Prostate gland (tissue), 2 donors: ENCODE measurements around the gene SARM1. TPM values are rescaled to one million over a fixed set of nuclear protein-coding genes. Genes with fewer than 3 reads are reported as not detected.
"Not testable (repeated sequence)": the region's sequence is repeated elsewhere in the genome, so short reads cannot be mapped to it uniquely, and the experiment has no call there.

Experiments used
- DNase-seq: peaks from one replicate; pipeline ENCODE4 v3.0.0-alpha.2; 2019; ENCODE audit warnings: low spot score
- H3K27ac ChIP-seq, 2 donors: fragments of 200-600 bp; sonication (generic); 2 replicates each; pipeline ENCODE4 v1.5.1; 2017 to 2019
- H3K27me3 ChIP-seq: fragments of 200-600 bp; sonication (generic); replicated peaks from 2 replicates; pipeline ENCODE4 v1.5.1; 2019; ENCODE audit not compliant: insufficient read depth
- H3K36me3 ChIP-seq, 2 donors: fragments of 200-600 bp; sonication (generic); 1 replicate in 1 of 2; 2 replicates in 1 of 2; pipeline versions ENCODE4 v1.5.1 to v1.8.1; 2017 to 2019
- H3K4me1 ChIP-seq: fragments of 200-600 bp; sonication (generic); replicated peaks from 2 replicates; pipeline ENCODE4 v1.5.1; 2019
- H3K4me3 ChIP-seq, 2 donors: fragments of 200-600 bp; sonication (generic); 2 replicates each; pipeline ENCODE4 v1.5.1; 2017 to 2019
- H3K9me3 ChIP-seq: fragments of 200-600 bp; sonication (generic); 2 replicates; pipeline ENCODE4 v1.5.1; 2017
- CTCF ChIP-seq, 4 experiments: fragments of 200-600 bp in 2 of 4; fragments of 450-650 bp in 2 of 4; sonication (generic) in 2 of 4; IDR thresholded peaks; 1 replicate in 3 of 4; 2 replicates in 1 of 4; pipeline ENCODE4 v1.5.1; 2016 to 2019; ENCODE audit warnings: antibody characterized with exemption in 4 of 4, mild to moderate bottlenecking in 2 of 4, moderate library complexity in 2 of 4
- POLR2A ChIP-seq: fragments of 450-650 bp; IDR thresholded peaks from one replicate; pipeline ENCODE4 v1.6.1; 2016; ENCODE audit warnings: antibody characterized with exemption, mild to moderate bottlenecking
- POLR2AphosphoS5 ChIP-seq: sonication (generic); formaldehyde crosslinking; IDR thresholded peaks from one replicate; pipeline ENCODE4 v1.6.1; 2017; ENCODE audit warnings: antibody characterized with exemption
- WGBS: methylation state at CpG from one replicate; pipeline ENCODE4 v1.1.5; 2018; 5-methylcytosine and 5-hydroxymethylcytosine counted together
- intact Hi-C: fragments of 100-400 bp; cut with DNase I; formaldehyde crosslinking; loops from one replicate; pipeline ENCODE4 v1.14.2; 2022
- total RNA-seq, 2 donors: library from RNA; depleted of rRNA; stranded (reverse); fragments of >200 nt; gene quantifications; one replicate each; pipeline ENCODE4 v1.1.0, GENCODE V29; 2016

The SARM1 gene
- total RNA-seq, 2 donors from 2014 or later: 20.6 to 21.4 TPM

GRCh38 chr17:28335959-28336871, 35.3 kb upstream of the SARM1 start:
- TF ChIP-seq POLR2AphosphoS5: peak; percentile 58
- peak; percentile 21 for TF ChIP-seq POLR2A
- TF ChIP-seq CTCF (IDR thresholded peaks at IDR 0.05): no peak
- H3K4me1 ChIP-seq: peaks cover 12% of the 10 kb centered on the region
- H3K9me3 ChIP-seq: no peaks in the 10 kb centered on the region
- intact Hi-C loops: loop anchor here (1.0 to 5.0 kb wide), 2 partner anchors 21 to 616 kb away; partner anchors contain the start of genes PHF12 and POLDIP2
- H3K36me3 ChIP-seq: peaks cover 4 to 19% of the 10 kb centered on the region in 2 donors
- WGBS: 3% methylated on average over 27 of the region's 29 CpGs
- no peaks in the 10 kb centered on the region for H3K27me3 ChIP-seq
- peak overlapping the region; percentile 88 to 94 for H3K4me3 ChIP-seq
- DNase-seq: peak; percentile 34
- H3K27ac ChIP-seq: peak overlapping the region; percentile 87 to 88

DNA sequence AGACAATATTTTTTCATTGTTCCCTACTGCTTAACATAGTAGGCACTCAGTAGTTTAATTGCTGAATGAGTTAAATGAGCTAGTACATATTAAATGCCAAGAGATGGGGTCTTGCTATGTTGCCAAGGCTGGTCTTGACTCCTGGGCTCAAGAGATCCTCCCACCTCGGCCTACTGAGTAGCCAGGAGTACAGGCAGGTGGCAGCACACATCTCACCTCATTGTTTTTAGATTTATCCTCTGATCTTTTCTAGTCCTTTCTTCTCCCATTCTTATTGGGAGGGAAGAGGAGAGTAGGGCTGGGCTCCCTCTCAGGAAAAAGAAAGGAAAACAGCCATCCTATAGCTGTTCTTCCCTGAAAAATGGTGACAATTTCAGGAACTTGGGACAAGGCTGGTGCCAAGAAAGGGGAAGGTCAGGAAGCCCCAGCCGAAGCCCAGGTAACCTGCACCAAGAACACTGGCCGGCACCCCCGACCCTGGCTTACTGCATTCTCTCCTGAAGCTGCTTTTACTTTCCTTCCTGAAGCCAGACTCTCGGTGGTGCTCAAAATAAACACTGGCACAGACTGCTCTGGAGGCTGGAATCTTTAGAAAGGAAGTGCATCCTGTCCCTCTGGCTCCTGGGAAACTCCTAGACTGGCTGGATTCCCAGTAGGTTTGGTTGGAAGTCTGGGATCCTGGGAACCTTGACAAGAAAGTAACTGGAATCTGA, 33.3 kb upstream of the SARM1 start:
- Histone ChIP-seq H3K27ac (no peak overlapping the region), H3K4me1 (peaks cover 12% of the 10 kb centered on the region), H3K4me3 (no peak overlapping the region), H3K36me3 (peaks cover 6 to 19% of the 10 kb centered on the region in 2 donors), H3K9me3 (no peaks in the 10 kb centered on the region), H3K27me3 (no peaks in the 10 kb centered on the region)
- WGBS: 69% methylated on average over 5 of the region's 5 CpGs
- intact Hi-C loops: loop anchor here (5.0 kb wide), 1 partner anchor 614 kb away; the partner anchor contains the start of gene PHF12
- DNase-seq: no peak
- TF ChIP-seq POLR2AphosphoS5: no peak

GRCh38 chr17:28338769-28339212, 32.7 kb upstream of the SARM1 start:
- 85% methylated on average over 8 of the region's 8 CpGs for WGBS
- intact Hi-C loops: loop anchor here (5.0 kb wide), 1 partner anchor 614 kb away; the partner anchor contains the start of gene PHF12

DNA sequence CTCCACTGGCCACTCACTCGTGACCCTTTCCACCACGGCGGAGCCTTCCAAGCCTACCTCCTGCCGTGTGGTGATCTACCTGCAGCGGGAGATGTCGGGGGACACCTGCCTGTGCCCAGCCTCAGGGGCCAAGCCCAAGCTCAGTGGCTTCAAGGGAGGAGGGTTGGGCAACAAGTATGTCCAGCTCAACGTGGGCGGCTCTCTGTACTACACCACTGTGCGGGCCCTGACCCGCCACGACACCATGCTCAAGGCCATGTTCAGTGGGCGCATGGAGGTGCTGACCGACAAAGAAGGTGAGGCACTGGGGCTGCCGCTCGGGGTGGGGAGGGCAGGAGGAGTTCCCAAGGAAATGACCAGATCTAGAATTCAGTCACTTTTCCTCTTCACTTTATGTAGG, 32.1 kb upstream of the SARM1 start:
- H3K4me3 ChIP-seq: no peak overlapping the region
- intact Hi-C loops: loop anchor here (5.0 kb wide), 1 partner anchor 613 kb away; the partner anchor contains the start of gene PHF12

More at GRCh38 chr17:28338769-28339212, 32.7 kb upstream of the SARM1 start:
- peaks cover 11% of the 10 kb centered on the region for H3K4me1 ChIP-seq
- H3K4me3 ChIP-seq, DNase-seq, H3K9me3 ChIP-seq, H3K27me3 ChIP-seq, H3K27ac ChIP-seq: not testable (repeated sequence)
- peaks cover 6 to 19% of the 10 kb centered on the region in 2 donors for H3K36me3 ChIP-seq

DNA sequence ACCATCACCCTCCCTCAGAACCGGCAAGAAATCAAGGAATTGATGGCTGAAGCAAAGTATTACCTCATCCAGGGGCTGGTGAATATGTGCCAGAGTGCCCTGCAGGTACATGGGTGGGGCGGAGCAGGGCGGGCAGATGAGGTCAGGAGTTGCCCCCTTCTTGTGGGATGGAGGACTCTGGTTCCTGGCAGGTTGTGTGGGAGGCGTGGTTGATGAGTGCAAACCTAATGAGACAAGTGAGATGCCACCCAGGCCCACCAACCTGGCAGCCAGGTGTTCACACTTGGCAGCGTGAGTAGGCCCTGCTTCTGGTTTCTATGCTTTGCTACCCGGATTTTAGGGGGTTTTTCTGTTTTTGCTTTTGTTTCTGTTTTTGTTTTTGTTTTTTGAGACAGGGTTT, 31.1 kb upstream of the SARM1 start:
- TF ChIP-seq CTCF (IDR thresholded peaks at IDR 0.05) (no peak), POLR2AphosphoS5 (no peak), POLR2A (no peak)
- Histone ChIP-seq H3K27me3 (no peaks in the 10 kb centered on the region), H3K4me1 (no peaks in the 10 kb centered on the region), H3K36me3 (peaks cover 6 to 19% of the 10 kb centered on the region in 2 donors), H3K27ac (no peak overlapping the region), H3K4me3 (no peak overlapping the region), H3K9me3 (no peaks in the 10 kb centered on the region)
- no peak for DNase-seq
- WGBS: 85% methylated on average over 6 of the region's 6 CpGs
- intact Hi-C loops: no loop called here

More for the DNA sequence above, 32.1 kb upstream of the SARM1 start:
- WGBS: 90% methylated on average over 15 of the region's 15 CpGs
- H3K27me3 ChIP-seq: no peaks in the 10 kb centered on the region
- H3K9me3 ChIP-seq: no peaks in the 10 kb centered on the region
- H3K36me3 ChIP-seq: peaks cover 6 to 19% of the 10 kb centered on the region in 2 donors
- DNase-seq: no peak
- TF ChIP-seq POLR2A: no peak
- TF ChIP-seq POLR2AphosphoS5: no peak
- no peak for TF ChIP-seq CTCF (IDR thresholded peaks at IDR 0.05)
- no peak overlapping the region for H3K27ac ChIP-seq
- H3K4me1 ChIP-seq: peaks cover 5% of the 10 kb centered on the region
